Activated naive CD8-positive, alpha-beta T cell treated with anti-CD3 and anti-CD28 coated beads for 36 hours (primary cell): ENCODE results near the gene IL18BP. TPM values are rescaled to one million over a fixed set of nuclear protein-coding genes. Genes with fewer than 3 reads are reported as not detected.

Experiments used
- DNase-seq: peaks from one replicate; pipeline ENCODE4 v3.0.0; 2021
- H3K27ac Mint-ChIP-seq: one replicate; pipeline ENCODE4 v1.8.0; 2022; ENCODE audit warnings: mild to moderate bottlenecking, moderate library complexity, mixed read lengths
- H3K27me3 Mint-ChIP-seq: one replicate; pipeline ENCODE4 v1.8.0; 2022; ENCODE audit warnings: mild to moderate bottlenecking, mixed read lengths
- H3K36me3 Mint-ChIP-seq: one replicate; pipeline ENCODE4 v1.8.0; 2021; ENCODE audit warnings: mild to moderate bottlenecking, mixed read lengths
- H3K4me1 Mint-ChIP-seq: one replicate; pipeline ENCODE4 v1.8.0; 2021; ENCODE audit warnings: mixed read lengths
- H3K4me3 Mint-ChIP-seq: one replicate; pipeline ENCODE4 v1.8.0; 2022; ENCODE audit warnings: mild to moderate bottlenecking, moderate library complexity, mixed read lengths
- H3K9me3 Mint-ChIP-seq: one replicate; pipeline ENCODE4 v1.8.0; 2022; ENCODE audit warnings: mixed read lengths
- total RNA-seq, 2 experiments: library from RNA; stranded (reverse); gene quantifications; one replicate each; pipeline ENCODE4 v1.2.3, GENCODE V29; 2021

The IL18BP gene
- total RNA-seq, 2 experiments from 2014 or later, result 6.9 to 7.4 TPM

DNA sequence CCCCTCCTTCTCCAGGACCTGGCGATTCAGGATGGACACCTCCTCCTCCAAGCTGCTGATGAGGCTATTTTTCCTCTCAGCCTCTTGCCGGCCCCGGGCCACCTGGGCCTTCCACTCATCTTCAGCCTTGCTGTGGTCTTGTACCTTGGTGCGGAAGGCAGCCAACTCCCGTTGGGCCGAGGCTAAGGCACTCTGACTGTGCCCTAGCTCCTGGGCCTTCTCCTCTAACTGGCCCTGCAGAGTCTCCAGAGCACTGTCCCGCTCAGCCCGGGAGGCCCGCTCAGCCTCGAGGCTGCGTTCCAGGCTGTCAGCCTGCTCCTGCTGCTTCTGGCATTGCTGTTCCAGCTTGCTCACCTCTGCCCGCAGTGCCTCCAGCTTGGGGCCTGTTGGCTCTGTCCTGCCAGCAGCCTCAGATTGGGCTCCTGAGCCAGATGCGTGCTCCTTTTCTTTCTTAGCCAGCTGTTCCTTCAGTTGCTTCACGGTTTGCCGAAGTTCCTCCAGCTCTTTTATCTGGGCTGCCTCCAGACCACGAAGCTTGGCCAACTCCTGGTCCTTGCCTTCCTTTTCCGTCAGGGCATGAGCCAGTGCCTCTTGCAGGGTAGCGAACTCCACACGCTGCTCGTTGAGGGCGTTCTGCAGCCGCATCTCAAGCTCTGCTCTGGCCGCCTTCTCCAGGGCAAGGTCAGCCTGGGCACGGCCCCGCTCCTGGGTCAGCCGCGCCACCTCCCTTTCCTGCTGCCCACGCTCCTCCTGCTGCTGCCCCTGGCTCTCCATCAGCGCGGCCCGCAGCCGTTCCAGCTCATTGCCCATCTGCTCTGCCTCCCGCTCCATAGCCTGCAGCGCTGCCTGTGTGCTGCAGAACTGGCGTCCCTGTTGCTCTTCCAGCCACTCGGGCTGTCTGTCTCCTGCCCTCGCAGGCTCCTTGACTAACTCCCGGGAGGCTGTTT, 15.3 kb downstream of the IL18BP start:
- H3K36me3 Mint-ChIP-seq, result peaks cover 19% of the 10 kb centered on the region

DNA sequence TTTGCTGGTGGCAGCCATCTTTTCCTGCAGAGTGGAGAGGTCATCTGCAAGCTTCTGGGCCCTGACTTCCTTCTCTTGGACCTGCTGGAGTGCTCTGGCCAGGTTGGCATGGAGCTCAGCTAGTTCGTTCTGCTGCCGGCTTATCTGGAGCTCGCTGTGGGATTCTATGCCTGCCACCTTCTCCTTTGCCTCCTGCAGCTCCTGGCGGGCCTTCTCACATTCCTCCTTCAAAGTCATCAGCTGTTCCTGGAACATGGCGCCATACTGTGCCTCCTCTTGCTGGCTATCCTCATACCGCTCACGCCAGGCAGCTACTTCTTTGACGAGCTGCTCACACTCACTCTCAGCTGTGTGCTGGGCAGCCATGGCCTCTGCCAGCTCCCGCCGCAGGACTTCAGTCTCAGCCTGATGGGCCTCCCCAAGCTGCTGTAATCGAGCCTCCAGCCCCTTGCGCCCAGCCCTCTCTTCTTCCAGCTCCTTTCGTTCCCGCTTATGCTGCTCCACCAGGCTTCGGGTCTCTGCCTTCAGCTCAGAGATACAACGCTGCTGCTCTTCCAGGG, 16.1 kb downstream of the IL18BP start:
- H3K36me3 Mint-ChIP-seq, result peaks cover 19% of the 10 kb centered on the region
- H3K9me3 Mint-ChIP-seq, result no peaks in the 10 kb centered on the region
- H3K27me3 Mint-ChIP-seq, result no peaks in the 10 kb centered on the region
- no peaks in the 10 kb centered on the region for H3K4me1 Mint-ChIP-seq
- H3K27ac Mint-ChIP-seq, result no peak overlapping the region
- DNase-seq, result no peak
- H3K4me3 Mint-ChIP-seq, result peak overlapping the region; percentile 35

More for the DNA sequence above, 15.3 kb downstream of the IL18BP start:
- DNase-seq, result no peak
- Mint-ChIP-seq H3K27me3 (no peaks in the 10 kb centered on the region), H3K9me3 (no peaks in the 10 kb centered on the region), H3K27ac (peak overlapping the region; percentile 63), H3K4me1 (no peaks in the 10 kb centered on the region), H3K4me3 (no peak overlapping the region)

GRCh38 chr11:72015511-72016061, 16.9 kb downstream of the IL18BP start:
- Mint-ChIP-seq H3K36me3 (peaks cover 24% of the 10 kb centered on the region), H3K4me3 (no peak overlapping the region)

DNA sequence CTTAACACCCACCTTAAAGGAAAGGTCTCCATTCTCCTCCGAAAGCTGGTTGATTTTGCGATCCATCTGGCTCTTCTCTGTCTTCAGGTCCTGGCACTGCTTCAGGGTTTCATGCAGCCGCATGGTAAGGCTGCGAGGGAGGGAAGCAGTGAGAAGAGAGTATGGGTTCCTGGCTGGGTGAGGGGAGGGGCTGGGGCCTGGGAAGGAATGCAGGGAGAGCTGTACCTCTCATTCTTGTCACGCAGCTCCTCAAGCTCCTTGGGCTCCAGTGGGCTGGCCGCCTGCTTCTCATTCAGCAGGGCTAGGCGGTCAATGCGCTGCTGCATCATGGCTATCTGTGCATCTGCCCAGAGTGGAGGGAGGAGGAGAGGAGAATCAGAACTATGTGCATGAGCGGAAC, 19.5 kb downstream of the IL18BP start:
- peaks cover 25% of the 10 kb centered on the region for H3K36me3 Mint-ChIP-seq
- no peak overlapping the region for H3K4me3 Mint-ChIP-seq
- no peaks in the 10 kb centered on the region for H3K9me3 Mint-ChIP-seq
- no peak for DNase-seq
- no peak overlapping the region for H3K27ac Mint-ChIP-seq
- H3K27me3 Mint-ChIP-seq, result no peaks in the 10 kb centered on the region
- no peaks in the 10 kb centered on the region for H3K4me1 Mint-ChIP-seq

More at GRCh38 chr11:72015511-72016061, 16.9 kb downstream of the IL18BP start:
- H3K4me1 Mint-ChIP-seq, result no peaks in the 10 kb centered on the region
- no peaks in the 10 kb centered on the region for H3K27me3 Mint-ChIP-seq
- H3K27ac Mint-ChIP-seq, result no peak overlapping the region
- DNase-seq, result no peak
- H3K9me3 Mint-ChIP-seq, result no peaks in the 10 kb centered on the region

DNA sequence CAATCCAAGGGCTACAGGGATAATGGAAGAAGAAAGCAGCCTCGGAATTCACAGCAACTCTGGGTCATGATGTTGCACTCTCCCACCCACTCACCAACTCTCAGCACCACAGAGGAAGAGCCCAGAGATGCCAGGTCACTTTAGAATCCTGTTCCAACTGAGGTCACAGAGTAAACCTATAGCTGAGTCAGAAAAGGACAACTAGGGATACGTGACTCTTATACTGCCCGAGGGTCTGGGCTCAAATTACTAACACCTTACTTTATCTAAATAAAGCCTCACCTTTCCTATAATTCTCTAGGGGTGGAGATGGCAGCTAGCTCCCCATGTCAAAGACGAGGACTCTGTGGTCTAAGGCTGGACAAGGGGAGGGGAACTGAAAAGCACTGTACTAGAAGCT, 24.6 kb downstream of the IL18BP start:
- no peaks in the 10 kb centered on the region for H3K27me3 Mint-ChIP-seq
- no peak for DNase-seq
- peaks cover 18% of the 10 kb centered on the region for H3K36me3 Mint-ChIP-seq
- peaks cover 26% of the 10 kb centered on the region for H3K4me1 Mint-ChIP-seq
- no peak overlapping the region for H3K4me3 Mint-ChIP-seq
- H3K27ac Mint-ChIP-seq, result peak overlapping the region; percentile 57
- H3K9me3 Mint-ChIP-seq, result no peaks in the 10 kb centered on the region

GRCh38 chr11:72024069-72024754, 25.5 kb downstream of the IL18BP start:
- Mint-ChIP-seq H3K9me3 (no peaks in the 10 kb centered on the region), H3K4me3 (no peak overlapping the region), H3K27ac (peak overlapping the region; percentile 56), H3K4me1 (peaks cover 32% of the 10 kb centered on the region), H3K36me3 (peaks cover 18% of the 10 kb centered on the region), H3K27me3 (no peaks in the 10 kb centered on the region)
- no peak for DNase-seq

GRCh38 chr11:72026090-72026489, 27.4 kb downstream of the IL18BP start:
- Mint-ChIP-seq H3K4me1 (peaks cover 39% of the 10 kb centered on the region), H3K27ac (peak overlapping the region; percentile 60), H3K9me3 (no peaks in the 10 kb centered on the region), H3K27me3 (no peaks in the 10 kb centered on the region), H3K36me3 (peaks cover 17% of the 10 kb centered on the region), H3K4me3 (no peak overlapping the region)
- DNase-seq, result no peak

GRCh38 chr11:72030472-72031045, 31.9 kb downstream of the IL18BP start:
- H3K9me3 Mint-ChIP-seq, result no peaks in the 10 kb centered on the region
- no peaks in the 10 kb centered on the region for H3K27me3 Mint-ChIP-seq
- peaks cover 26% of the 10 kb centered on the region for H3K36me3 Mint-ChIP-seq
- H3K4me3 Mint-ChIP-seq, result no peak overlapping the region
- H3K4me1 Mint-ChIP-seq, result peaks cover 38% of the 10 kb centered on the region
- H3K27ac Mint-ChIP-seq, result peak overlapping the region; percentile 49
- no peak for DNase-seq

- peaks cover 21% of the 10 kb centered on the region for H3K4me1 Mint-ChIP-seq
- no peaks in the 10 kb centered on the region for H3K27me3 Mint-ChIP-seq
- no peaks in the 10 kb centered on the region for H3K9me3 Mint-ChIP-seq
- no peak for DNase-seq
- H3K27ac Mint-ChIP-seq, result peak overlapping the region; percentile 73
- H3K36me3 Mint-ChIP-seq, result peaks cover 26% of the 10 kb centered on the region
- no peak overlapping the region for H3K4me3 Mint-ChIP-seq
Measured at GRCh38 chr11:72036687-72037086, 38.0 kb downstream of the IL18BP start.

DNA sequence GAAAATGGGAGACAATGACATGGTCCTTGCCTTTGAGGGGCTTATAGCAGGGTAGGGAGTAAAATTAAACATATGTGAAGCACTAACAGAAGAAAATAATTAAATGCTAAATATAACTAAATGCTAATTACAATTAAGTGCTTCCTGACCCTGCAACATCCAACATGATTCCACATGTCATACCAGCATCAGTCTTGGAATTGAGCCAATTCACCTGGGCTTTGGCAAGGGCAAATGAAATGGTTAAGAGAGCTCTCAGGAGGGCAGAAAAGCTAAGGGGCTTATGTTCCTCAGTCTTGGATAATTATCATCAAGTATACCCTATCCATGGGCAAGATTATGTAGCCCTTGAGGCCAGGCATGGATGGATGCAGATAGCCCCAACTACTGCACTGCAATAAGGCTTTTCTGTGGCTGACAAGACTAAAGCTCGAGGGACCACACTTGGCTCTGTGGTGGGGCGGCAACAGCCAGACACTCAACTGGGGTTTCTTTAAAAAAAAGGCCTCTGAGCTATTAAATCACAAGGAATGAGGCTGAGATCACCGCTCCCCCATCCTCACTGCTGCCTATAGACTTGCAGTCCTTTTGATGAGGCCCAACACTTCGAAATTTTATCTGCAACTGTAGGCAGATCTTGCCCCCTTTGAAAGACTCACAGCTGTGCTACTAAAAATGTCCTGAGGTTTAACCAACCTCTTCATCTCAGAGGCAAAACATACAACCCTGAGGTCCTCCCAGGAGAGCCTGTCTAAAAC, 39.0 kb downstream of the IL18BP start:
- DNase-seq, result no peak
- H3K4me3 Mint-ChIP-seq, result no peak overlapping the region
- peaks cover 30% of the 10 kb centered on the region for H3K4me1 Mint-ChIP-seq
- peaks cover 26% of the 10 kb centered on the region for H3K36me3 Mint-ChIP-seq
- no peaks in the 10 kb centered on the region for H3K27me3 Mint-ChIP-seq
- no peak overlapping the region for H3K27ac Mint-ChIP-seq
- no peaks in the 10 kb centered on the region for H3K9me3 Mint-ChIP-seq

DNA sequence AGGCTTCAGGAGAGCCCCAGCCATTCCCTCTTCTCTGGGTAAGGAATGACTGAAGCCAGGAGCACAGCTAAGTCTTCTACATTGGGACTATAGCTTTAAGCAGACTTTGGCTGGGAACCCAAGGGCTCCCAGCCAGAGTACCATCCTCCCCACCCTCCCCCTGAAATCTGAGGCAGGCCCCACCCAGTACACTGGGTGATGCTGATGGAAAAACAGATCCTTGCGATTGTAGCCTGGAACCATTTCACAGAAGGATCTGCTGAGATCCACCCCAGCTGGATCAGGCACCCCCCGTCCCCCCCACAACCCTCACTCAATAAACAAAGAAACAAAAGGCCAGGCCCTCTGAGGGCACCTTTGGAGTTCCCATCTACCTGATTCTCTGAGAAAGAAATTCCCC, 39.8 kb downstream of the IL18BP start:
- no peak for DNase-seq
- H3K27ac Mint-ChIP-seq, result no peak overlapping the region
- H3K4me3 Mint-ChIP-seq, result no peak overlapping the region
- no peaks in the 10 kb centered on the region for H3K27me3 Mint-ChIP-seq
- H3K9me3 Mint-ChIP-seq, result no peaks in the 10 kb centered on the region
- peaks cover 27% of the 10 kb centered on the region for H3K36me3 Mint-ChIP-seq
- H3K4me1 Mint-ChIP-seq, result peaks cover 34% of the 10 kb centered on the region

GRCh38 chr11:72039031-72039855, 40.5 kb downstream of the IL18BP start:
- Mint-ChIP-seq H3K36me3 (peaks cover 27% of the 10 kb centered on the region), H3K27me3 (no peaks in the 10 kb centered on the region), H3K4me1 (peaks cover 38% of the 10 kb centered on the region), H3K9me3 (no peaks in the 10 kb centered on the region), H3K27ac (no peak overlapping the region), H3K4me3 (no peak overlapping the region)
- no peak for DNase-seq

DNA sequence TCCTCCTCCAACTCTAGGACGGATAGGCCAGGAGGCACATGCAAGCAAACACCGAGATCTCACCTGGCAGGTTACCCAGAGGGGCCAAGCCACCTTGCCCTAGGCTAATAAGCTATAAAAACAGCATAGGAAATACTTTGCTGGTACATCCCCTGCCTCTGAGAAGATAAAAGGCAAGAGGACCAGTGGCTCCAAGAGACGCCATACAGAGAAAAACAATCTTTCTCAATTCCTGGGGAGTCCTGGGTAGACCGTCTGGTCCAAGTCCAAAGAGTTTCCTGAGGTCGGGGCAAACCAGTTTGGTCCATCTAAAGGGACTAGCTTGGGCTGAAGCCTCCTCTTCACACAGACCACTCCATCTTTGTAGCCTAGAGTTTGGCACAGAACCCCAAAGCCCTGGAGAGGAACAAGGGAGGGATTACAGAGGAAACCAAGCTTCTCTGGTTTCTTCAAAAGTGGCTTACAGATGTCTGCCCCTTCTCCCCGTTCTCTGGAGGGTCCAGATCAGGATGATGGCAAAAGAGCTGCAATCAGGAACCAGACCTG, 41.2 kb downstream of the IL18BP start:
- no peaks in the 10 kb centered on the region for H3K27me3 Mint-ChIP-seq
- no peak overlapping the region for H3K27ac Mint-ChIP-seq
- no peaks in the 10 kb centered on the region for H3K9me3 Mint-ChIP-seq
- H3K4me1 Mint-ChIP-seq, result peaks cover 40% of the 10 kb centered on the region
- no peak for DNase-seq
- no peak overlapping the region for H3K4me3 Mint-ChIP-seq
- H3K36me3 Mint-ChIP-seq, result peaks cover 25% of the 10 kb centered on the region
